GM13977 (cell line): Measurements from ENCODE around the gene MAPT.

Experiments
- DNase-seq: peaks from one replicate; pipeline ENCODE4 v3.0.0; 2012; ENCODE audit warnings: low spot score
- CTCF ChIP-seq: IDR thresholded peaks from 2 replicates; pipeline ENCODE4 v1.5.1; 2012; ENCODE audit warnings: mild to moderate bottlenecking, control low read depth; ENCODE audit not compliant: insufficient read depth; ENCODE audit errors: extremely low read depth, missing control alignments
- in situ Hi-C: fragments of 300-500 bp; cut with MboI; formaldehyde crosslinking; loops from one replicate; pipeline ENCODE4 v1.12.0; 2022; ENCODE audit warnings: low sequenced_read_pairs, low pct_unique_long_range_greater_than_20kb, mixed read lengths, inconsistent platforms; ENCODE audit not compliant: unreplicated experiment

Gene MAPT

GRCh38 chr17:45972531-45972930, 78.2 kb downstream of the MAPT start:
- in situ Hi-C loops: no loop called here
- DNase-seq: no peak
- TF ChIP-seq CTCF: no peak

- in situ Hi-C loops: no loop called here
- TF ChIP-seq CTCF: no peak
- no peak for DNase-seq
Measured at GRCh38 chr17:45973099-45973780, 78.9 kb downstream of the MAPT start.

- no peak for DNase-seq
- in situ Hi-C loops: no loop called here
- TF ChIP-seq CTCF: no peak
Measured at GRCh38 chr17:45973946-45974859, 79.8 kb downstream of the MAPT start.

GRCh38 chr17:45974916-45975630, 80.7 kb downstream of the MAPT start:
- no peak for DNase-seq
- no peak for TF ChIP-seq CTCF
- in situ Hi-C loops: no loop called here

GRCh38 chr17:45975640-45976295, 81.4 kb downstream of the MAPT start:
- no peak for TF ChIP-seq CTCF
- in situ Hi-C loops: no loop called here
- no peak for DNase-seq

- in situ Hi-C loops: no loop called here
- DNase-seq: no peak
- TF ChIP-seq CTCF: no peak
Measured at GRCh38 chr17:45976391-45976754, 82.0 kb downstream of the MAPT start.
